Vagina (tissue), 2 donors: ENCODE measurements around the gene NRBF2.

ENCODE experiments used
- POLR2A ChIP-seq, 2 donors: fragments of 450-650 bp; IDR thresholded peaks; one replicate each; pipeline ENCODE4 v1.6.1; 2017; ENCODE audit warnings: antibody characterized with exemption in 2 of 2, mild to moderate bottlenecking in 2 of 2, moderate library complexity in 2 of 2
- POLR2AphosphoS5 ChIP-seq, 2 donors: sonication (generic); formaldehyde crosslinking; IDR thresholded peaks; one replicate each; pipeline ENCODE4 v1.9.0; 2017; ENCODE audit warnings: antibody characterized with exemption in 2 of 2, mild to moderate bottlenecking in 2 of 2, low read depth in 1 of 2; ENCODE audit not compliant: insufficient read depth in 1 of 2
- TF ChIP-seq, protein P1 (sequence below), 3 experiments: fragments of 450-650 bp in 2 of 3; fragments of 200-600 bp in 1 of 3; sonication (generic) in 1 of 3; IDR thresholded peaks; one replicate each; pipeline ENCODE4 v1.5.1; 2017 to 2019; ENCODE audit warnings: antibody characterized with exemption in 3 of 3, mild to moderate bottlenecking in 2 of 3, moderate library complexity in 2 of 3

DNA sequence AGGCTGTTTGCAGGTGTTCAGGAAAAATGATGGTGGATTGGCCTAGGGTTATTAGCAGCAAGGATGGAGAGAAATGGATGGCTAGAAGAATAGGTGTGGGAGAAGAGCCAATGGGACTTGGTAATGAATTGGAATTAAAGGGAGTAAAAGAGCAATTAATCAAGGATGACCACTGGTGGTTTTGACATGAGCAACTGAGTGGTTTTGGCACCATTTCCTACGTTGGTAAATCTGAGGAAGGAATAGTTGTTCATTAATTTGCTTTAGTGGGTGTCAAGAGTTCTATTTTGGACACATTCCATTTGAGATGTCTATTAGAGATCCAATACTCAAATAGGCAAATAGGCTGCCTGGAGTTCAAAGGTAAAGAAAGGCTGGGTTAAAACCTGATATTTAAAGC is 38.2 kb upstream of the NRBF2 start:
- TF ChIP-seq, protein P1, sequence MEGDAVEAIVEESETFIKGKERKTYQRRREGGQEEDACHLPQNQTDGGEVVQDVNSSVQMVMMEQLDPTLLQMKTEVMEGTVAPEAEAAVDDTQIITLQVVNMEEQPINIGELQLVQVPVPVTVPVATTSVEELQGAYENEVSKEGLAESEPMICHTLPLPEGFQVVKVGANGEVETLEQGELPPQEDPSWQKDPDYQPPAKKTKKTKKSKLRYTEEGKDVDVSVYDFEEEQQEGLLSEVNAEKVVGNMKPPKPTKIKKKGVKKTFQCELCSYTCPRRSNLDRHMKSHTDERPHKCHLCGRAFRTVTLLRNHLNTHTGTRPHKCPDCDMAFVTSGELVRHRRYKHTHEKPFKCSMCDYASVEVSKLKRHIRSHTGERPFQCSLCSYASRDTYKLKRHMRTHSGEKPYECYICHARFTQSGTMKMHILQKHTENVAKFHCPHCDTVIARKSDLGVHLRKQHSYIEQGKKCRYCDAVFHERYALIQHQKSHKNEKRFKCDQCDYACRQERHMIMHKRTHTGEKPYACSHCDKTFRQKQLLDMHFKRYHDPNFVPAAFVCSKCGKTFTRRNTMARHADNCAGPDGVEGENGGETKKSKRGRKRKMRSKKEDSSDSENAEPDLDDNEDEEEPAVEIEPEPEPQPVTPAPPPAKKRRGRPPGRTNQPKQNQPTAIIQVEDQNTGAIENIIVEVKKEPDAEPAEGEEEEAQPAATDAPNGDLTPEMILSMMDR (IDR thresholded peaks at IDR 0.05): no peak
- TF ChIP-seq POLR2AphosphoS5 (IDR thresholded peaks at IDR 0.05; ENCODE audit: insufficient read depth in 1 of 2, low read depth in 1 of 2) (no peak), POLR2A (IDR thresholded peaks at IDR 0.05) (no peak)
